Stomach (tissue), 9 donors: ENCODE measurements around the gene ARF6. TPM values are rescaled to one million over a fixed set of nuclear protein-coding genes. Genes with fewer than 3 reads are reported as not detected.

Source experiments
- DNase-seq, 2 donors: peaks; one replicate each; pipeline versions ENCODE4 v3.0.0 to v3.0.0-alpha.2; 2013 to 2019
- H3K27ac ChIP-seq, 5 donors: fragments of 200-600 bp in 4 of 5; sonication (generic) in 4 of 5; one replicate each; pipeline ENCODE4 v1.5.1; 2013 to 2019; ENCODE audit warnings: mild to moderate bottlenecking in 1 of 5, moderate library complexity in 1 of 5
- H3K27me3 ChIP-seq, 3 donors: fragments of 200-600 bp; sonication (generic); one replicate each; pipeline ENCODE4 v1.5.1; 2017 to 2019; ENCODE audit warnings: mixed run types in 1 of 3
- H3K36me3 ChIP-seq, 4 donors: fragments of 200-600 bp; sonication (generic); 1 replicate in 3 of 4; 2 replicates in 1 of 4; pipeline ENCODE4 v1.5.1; 2016 to 2019
- H3K4me1 ChIP-seq, 4 donors: fragments of 200-600 bp; sonication (generic); one replicate each; pipeline ENCODE4 v1.5.1; 2016 to 2019
- H3K4me3 ChIP-seq, 4 donors: fragments of 200-600 bp; sonication (generic) in 3 of 4; one replicate each; pipeline ENCODE4 v1.5.1; 2016 to 2019; ENCODE audit warnings: mild to moderate bottlenecking in 1 of 4
- H3K9me3 ChIP-seq, 4 donors: fragments of 200-600 bp; sonication (generic); one replicate each; pipeline ENCODE4 v1.5.1; 2016 to 2019
- CTCF ChIP-seq, 7 experiments: fragments of 450-650 bp in 4 of 7; fragments of 200-600 bp in 3 of 7; sonication (generic) in 3 of 7; IDR thresholded peaks; one replicate each; pipeline ENCODE4 v1.5.1; 2016 to 2019; ENCODE audit warnings: antibody characterized with exemption in 7 of 7, control low read depth in 2 of 7, mild to moderate bottlenecking in 1 of 7
- EP300 ChIP-seq: sonication (generic); formaldehyde crosslinking; IDR thresholded peaks from one replicate; pipeline ENCODE4 v1.6.1; 2017; ENCODE audit warnings: antibody characterized with exemption
- POLR2A ChIP-seq, 4 donors: fragments of 450-650 bp; IDR thresholded peaks; one replicate each; pipeline ENCODE4 v1.6.1; 2016; ENCODE audit warnings: antibody characterized with exemption in 4 of 4, control low read depth in 2 of 4, mild to moderate bottlenecking in 1 of 4, moderate library complexity in 1 of 4
- POLR2AphosphoS5 ChIP-seq, 3 donors: sonication (generic); formaldehyde crosslinking; IDR thresholded peaks; one replicate each; pipeline ENCODE4 v1.6.1; 2016; ENCODE audit warnings: antibody characterized with exemption in 3 of 3
- WGBS, 5 donors: extraction: QIAGEN DNeasy Blood & Tissue Kit in 3 of 5; methylation state at CpG; one replicate each; pipeline versions ENCODE4 v1.1.5 to v1.1.7; 2013 to 2018; 5-methylcytosine and 5-hydroxymethylcytosine counted together
- intact Hi-C: fragments of 100-400 bp; cut with DNase I; formaldehyde crosslinking; loops from one replicate; pipeline ENCODE4 v1.15.1; 2023; ENCODE audit warnings: low total_unique reads
- polyA plus RNA-seq, 3 donors: library from polyadenylated mRNA; stranded (reverse); fragments of 200-250 nt; gene quantifications; one replicate each; pipeline ENCODE4 v1.2.3, GENCODE V29; 2013
- total RNA-seq, 5 donors: library from RNA; depleted of rRNA; stranded (reverse); fragments of >200 nt; gene quantifications; one replicate each; pipeline versions ENCODE4 v1.1.0 to v1.2.3, GENCODE V29; 2014 to 2016
- donor health status: healthy with polysubstance abuse.
- donor health status: Bipolar disorder and iron deficiency.
- donor health status: healthy.

The ARF6 gene
- total and polyA plus RNA-seq, 8 donors: 19.8 to 104 (median 48.4) TPM

GRCh38 chr14:49876563-49877127 lies 16.2 kb upstream of the ARF6 start:
- WGBS, 5 donors: 56 to 70% (median 64%) methylated on average over 4 of the region's 4 CpGs
- no peak overlapping the region for H3K27ac ChIP-seq
- H3K27me3 ChIP-seq: no peaks in the 10 kb centered on the region
- H3K36me3 ChIP-seq: no peaks in the 10 kb centered on the region
- intact Hi-C loops: no loop called here
- no peaks in the 10 kb centered on the region for H3K9me3 ChIP-seq
- no peak for DNase-seq
- peaks cover 0 to 8% (median 0%) of the 10 kb centered on the region in 4 donors for H3K4me1 ChIP-seq
- no peak overlapping the region for H3K4me3 ChIP-seq
- TF ChIP-seq CTCF (IDR thresholded peaks at IDR 0.05) (no peak), POLR2A (IDR thresholded peaks at IDR 0.05) (no peak), EP300 (no peak), POLR2AphosphoS5 (IDR thresholded peaks at IDR 0.05) (no peak)

DNA sequence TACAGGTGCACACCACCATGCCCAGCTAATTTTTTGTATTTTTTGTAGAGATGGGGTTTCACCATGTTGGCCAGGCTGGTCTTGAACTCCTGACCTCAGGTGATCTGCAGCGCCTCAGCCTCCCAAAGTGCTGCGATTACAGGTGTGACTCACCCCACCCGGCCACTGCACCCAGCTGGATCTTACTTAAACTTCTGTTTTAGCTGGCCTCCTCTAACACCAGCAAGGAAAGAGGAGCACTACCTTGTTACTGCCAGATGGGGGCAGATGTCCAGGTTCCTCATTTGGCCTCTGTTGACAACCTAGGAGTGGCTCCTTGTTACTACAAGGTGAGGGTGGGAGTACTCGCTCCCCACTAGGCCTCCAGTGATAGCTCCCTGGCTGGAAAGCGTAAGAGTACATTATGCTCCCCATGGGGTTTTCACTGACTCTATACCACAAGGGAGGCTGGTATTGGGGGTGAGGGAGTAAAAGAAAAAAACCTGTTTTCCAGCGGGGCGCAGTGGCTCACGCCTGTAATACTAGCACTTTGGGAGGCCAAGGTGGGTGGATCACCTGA lies 13.2 kb upstream of the ARF6 start:
- Histone ChIP-seq H3K27me3 (no peaks in the 10 kb centered on the region), H3K27ac (peak overlapping the region in 1 of 5 donors; percentile 55), H3K36me3 (no peaks in the 10 kb centered on the region), H3K9me3 (no peaks in the 10 kb centered on the region), H3K4me1 (peaks cover 0 to 11% (median 0%) of the 10 kb centered on the region in 4 donors), H3K4me3 (no peak overlapping the region)
- intact Hi-C loops: loop anchor here (10.0 kb wide), 1 partner anchor 225 kb away; no protein-coding TSS in a partner anchor
- TF ChIP-seq CTCF (IDR thresholded peaks at IDR 0.05): peak in 4 of 7 experiments; percentile 26 to 61 (median 49)
- TF ChIP-seq EP300: no peak
- TF ChIP-seq POLR2AphosphoS5 (IDR thresholded peaks at IDR 0.05): no peak
- WGBS, 5 donors: 54 to 64% (median 60%) methylated on average over 7 to 8 of the region's 8 CpGs
- peak; percentile 51 to 81 for DNase-seq

DNA sequence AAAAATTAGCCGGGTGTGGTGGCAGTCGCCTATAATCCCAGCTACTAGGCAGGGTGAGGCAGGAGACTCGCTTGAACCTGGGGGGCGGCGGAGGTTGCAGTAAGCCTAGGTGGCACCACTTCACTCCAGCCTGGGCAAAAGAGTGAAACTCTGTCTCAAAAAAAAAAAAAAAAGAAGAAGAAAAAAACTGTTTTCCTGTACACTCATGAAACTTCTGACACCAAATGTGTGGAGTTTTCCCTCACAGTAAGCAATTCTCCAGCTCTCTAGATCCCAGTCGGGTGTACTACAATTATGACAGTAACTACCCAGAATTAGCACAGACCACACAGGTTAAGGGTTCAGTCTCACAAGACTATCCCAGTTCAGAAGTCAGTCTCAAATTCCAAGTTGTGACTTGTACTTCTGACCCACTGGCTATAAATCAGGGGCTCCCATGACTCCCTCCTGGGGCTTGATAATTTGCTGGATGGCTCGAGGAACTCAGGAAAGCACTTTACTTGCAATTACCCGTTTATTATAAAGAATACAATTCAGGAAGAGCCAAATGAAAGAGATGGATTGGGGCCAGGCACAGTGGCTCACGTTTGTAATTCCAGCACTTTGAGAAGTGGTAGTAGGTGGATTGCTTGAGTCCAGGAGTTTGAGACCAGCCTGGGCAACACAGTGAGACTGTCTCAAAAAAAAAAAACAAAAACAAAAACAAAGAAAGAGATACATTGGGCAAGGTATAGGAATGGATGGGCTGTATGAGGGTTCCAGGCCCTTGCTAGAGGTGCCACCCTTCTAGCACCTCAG lies 12.4 kb upstream of the ARF6 start:
- no peaks in the 10 kb centered on the region for H3K9me3 ChIP-seq
- DNase-seq: no peak
- H3K27ac ChIP-seq: peak overlapping the region in 2 of 5 donors; percentile 22 to 55
- no peaks in the 10 kb centered on the region for H3K36me3 ChIP-seq
- intact Hi-C loops: loop anchor here (10.0 kb wide), 1 partner anchor 224 kb away; no protein-coding TSS in a partner anchor
- no peak overlapping the region for H3K4me3 ChIP-seq
- peaks cover 0 to 11% (median 0%) of the 10 kb centered on the region in 4 donors for H3K4me1 ChIP-seq
- 46 to 62% (median 56%) methylated on average over 9 of the region's 9 CpGs for WGBS, 5 donors
- no peaks in the 10 kb centered on the region for H3K27me3 ChIP-seq
- TF ChIP-seq EP300 (no peak), POLR2AphosphoS5 (IDR thresholded peaks at IDR 0.05) (no peak), CTCF (IDR thresholded peaks at IDR 0.05) (no peak), POLR2A (IDR thresholded peaks at IDR 0.05) (no peak)

DNA sequence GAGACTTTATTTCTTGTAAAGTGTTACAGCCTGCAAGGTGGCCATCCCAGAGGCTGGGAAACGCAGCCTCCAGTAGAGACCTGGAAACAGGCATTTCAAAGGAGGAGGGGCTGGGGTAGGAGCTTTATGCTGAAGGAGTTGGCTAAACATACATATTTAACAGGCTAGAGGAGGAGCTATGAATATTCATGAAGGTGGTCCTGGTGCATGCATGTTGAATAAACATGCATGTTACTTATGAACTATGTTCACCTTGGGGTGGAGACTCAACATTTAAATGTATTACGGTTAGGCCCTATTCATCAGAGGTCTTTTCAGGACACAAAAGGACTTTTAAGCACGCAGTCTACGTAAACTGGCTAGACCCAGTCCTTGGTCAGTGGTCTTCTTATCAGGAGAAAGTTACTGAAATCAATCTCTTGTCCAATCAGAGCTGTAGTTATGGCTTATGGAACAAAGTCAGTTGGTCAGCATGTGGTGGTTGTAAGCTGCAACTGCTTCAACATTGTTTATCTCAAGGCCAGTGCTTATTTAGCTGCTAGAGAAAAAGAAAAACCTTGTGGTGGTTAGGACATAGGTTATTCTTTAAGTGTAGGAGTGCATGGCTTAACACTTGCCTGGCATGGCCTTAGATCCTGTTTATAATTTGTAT lies 11.4 kb upstream of the ARF6 start:
- peaks cover 0 to 11% (median 0%) of the 10 kb centered on the region in 4 donors for H3K4me1 ChIP-seq
- H3K9me3 ChIP-seq: no peaks in the 10 kb centered on the region
- H3K4me3 ChIP-seq: no peak overlapping the region
- DNase-seq: no peak
- no peak overlapping the region for H3K27ac ChIP-seq
- 67 to 87% (median 77%) methylated on average over 4 of the region's 4 CpGs for WGBS, 5 donors
- intact Hi-C loops: loop anchor here (10.0 kb wide), 1 partner anchor 223 kb away; no protein-coding TSS in a partner anchor
- no peaks in the 10 kb centered on the region for H3K27me3 ChIP-seq
- H3K36me3 ChIP-seq: no peaks in the 10 kb centered on the region
- TF ChIP-seq POLR2A (IDR thresholded peaks at IDR 0.05): no peak
- no peak for TF ChIP-seq CTCF (IDR thresholded peaks at IDR 0.05)
- no peak for TF ChIP-seq EP300
- TF ChIP-seq POLR2AphosphoS5 (IDR thresholded peaks at IDR 0.05): no peak
